ENCODE measurements around the gene MYO1A.

MYO1A gene

GRCh38 chr12:57012600-57013465, 37.1 kb downstream of the MYO1A start:
- FAIRE-seq, result no peak

GRCh38 chr12:57011438-57012424, 38.2 kb downstream of the MYO1A start:
- no peak for FAIRE-seq

- no peak for FAIRE-seq
Observed at GRCh38 chr12:57010627-57011247, 39.2 kb downstream of the MYO1A start.

GRCh38 chr12:57009949-57010626, 39.8 kb downstream of the MYO1A start:
- FAIRE-seq, result no peak

- FAIRE-seq, result peak; percentile 87
Observed at GRCh38 chr12:57008178-57008577, 41.8 kb downstream of the MYO1A start.

GRCh38 chr12:57006809-57007475, 43.0 kb downstream of the MYO1A start:
- FAIRE-seq, result no peak

GRCh38 chr12:57005980-57006808, 43.7 kb downstream of the MYO1A start, which contains the start of gene ZBTB39:
TSS of gene ZBTB39 (minus strand) at chr12:57006546. CDS start at chr12:57004917, 1,629 bp downstream.
- no peak for FAIRE-seq

GRCh38 chr12:57004651-57005050, 45.3 kb downstream of the MYO1A start:
- no peak for FAIRE-seq

- no peak for FAIRE-seq
Observed at GRCh38 chr12:57003395-57003794, 46.5 kb downstream of the MYO1A start.

GRCh38 chr12:57001448-57001906, 48.5 kb downstream of the MYO1A start:
- no peak for FAIRE-seq

GRCh38 chr12:57000393-57000792, 49.5 kb downstream of the MYO1A start:
- FAIRE-seq, result no peak

GRCh38 chr12:56999456-56999855, 50.5 kb downstream of the MYO1A start:
- no peak for FAIRE-seq

GRCh38 chr12:56998981-56999380, 50.9 kb downstream of the MYO1A start:
- no peak for FAIRE-seq

- FAIRE-seq, result no peak
Observed at GRCh38 chr12:56998316-56998715, 51.6 kb downstream of the MYO1A start.

GRCh38 chr12:56996793-56997545, 53.0 kb downstream of the MYO1A start:
- no peak for FAIRE-seq

- no peak for FAIRE-seq
Observed at GRCh38 chr12:56995930-56996496, 53.9 kb downstream of the MYO1A start.

GRCh38 chr12:56995201-56995929, 54.6 kb downstream of the MYO1A start:
- FAIRE-seq, result no peak

GRCh38 chr12:56994231-56994746, 55.6 kb downstream of the MYO1A start:
- FAIRE-seq, result no peak

GRCh38 chr12:56993346-56993745, 56.6 kb downstream of the MYO1A start:
- no peak for FAIRE-seq

Measured in G401.6 (cell line).